OCI-LY7 (cell line): ENCODE results near the gene ZNF540.

ENCODE experiments used
- CTCF ChIP-seq: fragments of 200-600 bp; sonication (generic); conservative IDR thresholded peaks from 2 replicates; pipeline ENCODE4 v1.5.1; 2014; ENCODE audit warnings: mild to moderate bottlenecking, antibody characterized with exemption, low read length, moderate library complexity, mixed read lengths
- EZH2phosphoT487 ChIP-seq: fragments of 200-600 bp; sonication (generic); IDR thresholded peaks from 2 replicates; pipeline ENCODE4 v1.6.1; 2018; ENCODE audit warnings: low read depth, borderline replicate concordance, mild to moderate bottlenecking, mixed run types, antibody characterized with exemption, low read length, moderate library complexity, mixed read lengths

GRCh38 chr19:37654629-37655300 lies 60.1 kb downstream of the ZNF540 start:
- no peak for TF ChIP-seq CTCF
- TF ChIP-seq EZH2phosphoT487, result no peak
